H54 (cell line): ENCODE data around the gene HSFX3.
A peak's percentile ranks its signal among the peaks of the same experiment; 100 is the strongest.
"Not testable (repeated sequence)": the region's sequence is repeated elsewhere in the genome, so short reads cannot be mapped to it uniquely, and the experiment has no call there.

Experiments
- DNase-seq: peaks from one replicate; pipeline ENCODE4 v3.0.0; 2011; ENCODE audit warnings: low spot score, mixed read lengths; ENCODE audit not compliant: insufficient read length
- FAIRE-seq: peaks from 3 replicates; lab custom pipeline; 2011; peaks lifted over from hg19 to GRCh38; lab: Jason Lieb, UNC
- POLR2A ChIP-seq: IDR thresholded peaks from 2 replicates; pipeline ENCODE4 v1.6.1; 2011; ENCODE audit warnings: low read depth, mild to moderate bottlenecking, low read length

HSFX3 gene

GRCh38 chrX:149527705-149528104 lies 22.0 kb downstream of the HSFX3 start:
- DNase-seq: no peak
- no peak for FAIRE-seq

GRCh38 chrX:149526318-149527033 lies 23.2 kb downstream of the HSFX3 start:
- not testable (repeated sequence) for FAIRE-seq, DNase-seq

More at GRCh38 chrX:149527705-149528104, 22.0 kb downstream of the HSFX3 start:
- TF ChIP-seq POLR2A: no peak

GRCh38 chrX:149525903-149526302 lies 23.8 kb downstream of the HSFX3 start:
- not testable (repeated sequence) for FAIRE-seq, DNase-seq

- not testable (repeated sequence) for DNase-seq
- peak; percentile 91 for FAIRE-seq
Measured at GRCh38 chrX:149525389-149525788, 24.3 kb downstream of the HSFX3 start.

- DNase-seq (no peak), FAIRE-seq (no peak)
- TF ChIP-seq POLR2A: no peak
Measured at GRCh38 chrX:149522916-149523315, 26.8 kb downstream of the HSFX3 start.

- FAIRE-seq (no peak), DNase-seq (no peak)
- TF ChIP-seq POLR2A: no peak
Measured at GRCh38 chrX:149521438-149521837, 28.3 kb downstream of the HSFX3 start.

- DNase-seq, FAIRE-seq: not testable (repeated sequence)
Measured at GRCh38 chrX:149520636-149521277, 29.0 kb downstream of the HSFX3 start.

- no peak for TF ChIP-seq POLR2A
- FAIRE-seq (no peak), DNase-seq (no peak)
Measured at GRCh38 chrX:149518236-149518635, 31.5 kb downstream of the HSFX3 start.

GRCh38 chrX:149517308-149517707 lies 32.4 kb downstream of the HSFX3 start:
- no peak for DNase-seq
- no peak for FAIRE-seq
- no peak for TF ChIP-seq POLR2A

GRCh38 chrX:149516604-149517003 lies 33.1 kb downstream of the HSFX3 start:
- FAIRE-seq: no peak
- TF ChIP-seq POLR2A: no peak

GRCh38 chrX:149515954-149516602 lies 33.6 kb downstream of the HSFX3 start:
- FAIRE-seq (no peak), DNase-seq (no peak)
- TF ChIP-seq POLR2A: no peak

More at GRCh38 chrX:149516604-149517003, 33.1 kb downstream of the HSFX3 start:
- no peak for DNase-seq

- FAIRE-seq: no peak
Measured at GRCh38 chrX:149513825-149514428, 35.8 kb downstream of the HSFX3 start.

GRCh38 chrX:149512225-149512885 lies 37.4 kb downstream of the HSFX3 start:
- FAIRE-seq: no peak
- no peak for TF ChIP-seq POLR2A
- no peak for DNase-seq

More at GRCh38 chrX:149513825-149514428, 35.8 kb downstream of the HSFX3 start:
- no peak for TF ChIP-seq POLR2A
- no peak for DNase-seq

GRCh38 chrX:149511081-149511480 lies 38.6 kb downstream of the HSFX3 start:
- no peak for TF ChIP-seq POLR2A
- no peak for DNase-seq
- FAIRE-seq: no peak
